T-helper 2 cell treated with Interferon-gamma antibody and Interleukin-4, amounts not matched to agents 5 μg/mL and 100 μg/mL, for 36 hours (primary cell): Measurements from ENCODE around the gene PDE4D.
"Not testable (repeated sequence)": the region's sequence is repeated elsewhere in the genome, so short reads cannot be mapped to it uniquely, and the experiment has no call there.

Experiments
- DNase-seq: peaks from one replicate; pipeline ENCODE4 v3.0.0; 2021; ENCODE audit warnings: low spot score
- H3K27ac Mint-ChIP-seq: one replicate; pipeline ENCODE4 v1.8.0; 2021; ENCODE audit warnings: mild to moderate bottlenecking, mixed read lengths
- H3K27me3 Mint-ChIP-seq: one replicate; pipeline ENCODE4 v1.8.0; 2021; ENCODE audit warnings: low read depth, mixed read lengths
- H3K36me3 Mint-ChIP-seq: one replicate; pipeline ENCODE4 v1.8.0; 2021; ENCODE audit warnings: low read depth, mixed read lengths
- H3K4me1 Mint-ChIP-seq: one replicate; pipeline ENCODE4 v1.8.0; 2021; ENCODE audit warnings: low read depth, mixed read lengths
- H3K4me3 Mint-ChIP-seq: one replicate; pipeline ENCODE4 v1.8.0; 2022; ENCODE audit warnings: mild to moderate bottlenecking, moderate library complexity, mixed read lengths
- H3K9me3 Mint-ChIP-seq: one replicate; pipeline ENCODE4 v1.8.0; 2021; ENCODE audit warnings: mixed read lengths

PDE4D gene

GRCh38 chr5:59800347-59800893 lies 93.1 kb downstream of the PDE4D start:
- H3K27ac Mint-ChIP-seq, result no peak overlapping the region
- no peaks in the 10 kb centered on the region for H3K4me1 Mint-ChIP-seq
- no peak for DNase-seq
- H3K4me3 Mint-ChIP-seq, result no peak overlapping the region
- H3K36me3 Mint-ChIP-seq, result no peaks in the 10 kb centered on the region
- peaks cover 14% of the 10 kb centered on the region for H3K27me3 Mint-ChIP-seq
- no peaks in the 10 kb centered on the region for H3K9me3 Mint-ChIP-seq

- Mint-ChIP-seq H3K9me3 (no peaks in the 10 kb centered on the region), H3K27me3 (peaks cover 10% of the 10 kb centered on the region), H3K36me3 (no peaks in the 10 kb centered on the region), H3K27ac (no peak overlapping the region), H3K4me1 (no peaks in the 10 kb centered on the region), H3K4me3 (no peak overlapping the region)
- DNase-seq, result peak; percentile 22
Observed at GRCh38 chr5:59799668-59800346, 93.7 kb downstream of the PDE4D start.

- H3K4me1 Mint-ChIP-seq, result peaks cover under 1% of the 10 kb centered on the region
- no peak overlapping the region for H3K4me3 Mint-ChIP-seq
- no peak overlapping the region for H3K27ac Mint-ChIP-seq
- H3K27me3 Mint-ChIP-seq, result peaks cover 9% of the 10 kb centered on the region
- DNase-seq, result no peak
- H3K36me3 Mint-ChIP-seq, result no peaks in the 10 kb centered on the region
- no peaks in the 10 kb centered on the region for H3K9me3 Mint-ChIP-seq
Observed at GRCh38 chr5:59798862-59799667, 94.5 kb downstream of the PDE4D start.

GRCh38 chr5:59795141-59795540 lies 98.4 kb downstream of the PDE4D start:
- no peaks in the 10 kb centered on the region for H3K36me3 Mint-ChIP-seq
- peaks cover 16% of the 10 kb centered on the region for H3K4me1 Mint-ChIP-seq
- no peaks in the 10 kb centered on the region for H3K9me3 Mint-ChIP-seq
- DNase-seq, result no peak
- no peak overlapping the region for H3K27ac Mint-ChIP-seq
- no peaks in the 10 kb centered on the region for H3K27me3 Mint-ChIP-seq
- H3K4me3 Mint-ChIP-seq, result no peak overlapping the region

DNA sequence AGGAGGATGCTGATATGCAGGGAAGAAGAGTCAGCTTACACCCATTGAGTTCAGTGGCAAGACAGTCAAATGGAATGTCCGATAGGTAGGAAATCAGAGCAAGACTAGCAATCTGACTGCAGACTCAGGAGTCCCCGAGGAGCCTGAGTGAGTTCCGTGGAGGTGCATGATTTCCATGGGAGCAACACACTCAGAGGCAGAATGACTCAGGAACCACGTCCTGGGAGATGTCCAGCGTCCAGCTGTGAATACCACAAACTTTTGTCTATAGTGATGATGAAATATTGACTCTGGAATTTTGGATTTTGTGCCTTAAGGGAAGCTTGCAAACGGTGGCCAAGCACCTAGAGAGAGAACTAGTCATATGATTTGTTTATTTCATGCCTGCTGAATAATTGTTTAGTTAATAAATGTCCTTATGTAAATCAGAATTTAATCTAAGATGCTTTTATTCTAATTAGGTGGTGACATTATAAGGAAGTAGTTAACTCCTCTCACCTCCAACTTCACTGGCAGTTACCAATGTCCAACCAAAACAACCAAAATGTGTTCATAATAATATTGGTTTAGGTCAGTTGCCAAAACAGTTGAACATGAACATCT lies 100.4 kb downstream of the PDE4D start:
- H3K4me1 Mint-ChIP-seq, result peaks cover 22% of the 10 kb centered on the region
- H3K36me3 Mint-ChIP-seq, result no peaks in the 10 kb centered on the region
- H3K4me3 Mint-ChIP-seq, result no peak overlapping the region
- no peak for DNase-seq
- no peaks in the 10 kb centered on the region for H3K9me3 Mint-ChIP-seq
- no peak overlapping the region for H3K27ac Mint-ChIP-seq
- H3K27me3 Mint-ChIP-seq, result no peaks in the 10 kb centered on the region

DNA sequence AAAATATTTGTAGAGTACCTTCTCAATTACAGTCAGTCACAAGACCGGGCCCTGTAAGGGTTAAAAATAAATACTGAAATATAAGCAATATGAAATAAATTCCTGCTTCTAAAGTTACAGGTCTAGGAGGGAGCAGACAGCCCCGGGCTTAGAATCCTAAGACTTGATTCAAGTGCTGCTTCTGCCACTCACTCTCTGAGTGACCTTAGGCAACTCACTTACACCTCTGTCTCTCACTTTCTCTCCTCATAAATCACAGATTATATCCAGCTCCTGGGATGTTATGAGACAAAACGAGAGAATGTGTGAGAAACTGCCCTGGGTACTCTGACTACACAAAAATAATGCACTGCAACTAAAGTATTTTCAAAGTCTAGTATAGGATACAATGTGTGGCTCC lies 101.9 kb downstream of the PDE4D start:
- Mint-ChIP-seq H3K36me3 (no peaks in the 10 kb centered on the region), H3K27ac (no peak overlapping the region), H3K4me1 (peaks cover 22% of the 10 kb centered on the region), H3K27me3 (peaks cover under 1% of the 10 kb centered on the region), H3K4me3 (no peak overlapping the region), H3K9me3 (no peaks in the 10 kb centered on the region)
- DNase-seq, result no peak

- Mint-ChIP-seq H3K4me1 (peaks cover 22% of the 10 kb centered on the region), H3K36me3 (no peaks in the 10 kb centered on the region), H3K27me3 (peaks cover 3% of the 10 kb centered on the region), H3K27ac (peak overlapping the region; percentile 90), H3K9me3 (no peaks in the 10 kb centered on the region), H3K4me3 (peak overlapping the region; percentile 74)
- no peak for DNase-seq
Observed at GRCh38 chr5:59790776-59791475, 102.6 kb downstream of the PDE4D start.

GRCh38 chr5:59790376-59790775 lies 103.2 kb downstream of the PDE4D start:
- H3K27ac Mint-ChIP-seq, result peak overlapping the region; percentile 90
- H3K9me3 Mint-ChIP-seq, result no peaks in the 10 kb centered on the region
- H3K27me3 Mint-ChIP-seq, result peaks cover 3% of the 10 kb centered on the region
- peaks cover 22% of the 10 kb centered on the region for H3K4me1 Mint-ChIP-seq
- H3K4me3 Mint-ChIP-seq, result peak overlapping the region; percentile 74
- DNase-seq, result peak; percentile 26
- no peaks in the 10 kb centered on the region for H3K36me3 Mint-ChIP-seq

DNA sequence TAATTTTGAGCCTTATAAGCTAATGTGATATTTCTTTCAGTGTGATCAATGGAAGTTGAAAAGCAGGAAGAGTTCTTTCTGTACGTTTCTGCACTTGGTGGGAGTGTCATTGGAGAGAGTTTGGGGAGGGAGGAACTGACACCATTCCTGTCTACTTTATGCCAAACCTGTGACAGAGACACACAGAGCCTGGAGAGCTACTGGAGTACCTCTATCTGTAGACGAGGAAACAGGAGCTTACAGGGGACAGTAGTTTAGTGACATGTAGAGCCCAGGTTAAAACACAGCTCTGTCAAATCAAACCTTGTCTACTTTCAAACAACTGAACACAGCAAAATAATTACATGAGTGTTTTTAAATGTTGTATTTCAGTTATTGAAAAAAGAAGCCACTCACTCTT lies 103.6 kb downstream of the PDE4D start:
- no peaks in the 10 kb centered on the region for H3K36me3 Mint-ChIP-seq
- H3K4me1 Mint-ChIP-seq, result peaks cover 22% of the 10 kb centered on the region
- H3K27ac Mint-ChIP-seq, result peak overlapping the region; percentile 90
- H3K4me3 Mint-ChIP-seq, result no peak overlapping the region
- H3K9me3 Mint-ChIP-seq, result no peaks in the 10 kb centered on the region
- DNase-seq, result no peak
- H3K27me3 Mint-ChIP-seq, result peaks cover 3% of the 10 kb centered on the region

DNA sequence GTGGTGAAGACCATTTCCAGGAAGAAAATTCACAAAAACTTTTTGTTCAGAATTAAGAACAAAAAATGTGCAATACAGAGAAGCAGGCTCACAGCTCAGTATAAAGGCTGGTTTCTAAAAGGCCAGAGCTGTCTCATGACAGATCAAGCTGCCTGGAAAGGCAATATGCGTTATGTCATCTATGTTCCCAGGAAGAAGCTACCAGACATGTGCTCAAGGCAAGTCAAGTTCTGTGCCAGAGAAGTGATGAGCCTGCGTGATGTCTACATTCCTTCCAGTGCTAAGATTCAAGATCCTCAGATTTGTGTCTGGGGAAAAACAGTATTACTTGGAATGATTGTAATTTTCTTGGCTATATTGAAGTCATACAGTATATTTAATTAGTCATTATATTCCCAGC lies 104.3 kb downstream of the PDE4D start:
- Mint-ChIP-seq H3K27me3 (peaks cover 3% of the 10 kb centered on the region), H3K4me3 (no peak overlapping the region), H3K36me3 (no peaks in the 10 kb centered on the region), H3K9me3 (no peaks in the 10 kb centered on the region), H3K27ac (no peak overlapping the region), H3K4me1 (peaks cover 22% of the 10 kb centered on the region)
- no peak for DNase-seq

- Mint-ChIP-seq H3K27ac (no peak overlapping the region), H3K4me3 (no peak overlapping the region), H3K9me3 (no peaks in the 10 kb centered on the region), H3K36me3 (no peaks in the 10 kb centered on the region), H3K27me3 (peaks cover 3% of the 10 kb centered on the region), H3K4me1 (peaks cover 14% of the 10 kb centered on the region)
- no peak for DNase-seq
Observed at GRCh38 chr5:59786334-59786805, 107.2 kb downstream of the PDE4D start.

DNA sequence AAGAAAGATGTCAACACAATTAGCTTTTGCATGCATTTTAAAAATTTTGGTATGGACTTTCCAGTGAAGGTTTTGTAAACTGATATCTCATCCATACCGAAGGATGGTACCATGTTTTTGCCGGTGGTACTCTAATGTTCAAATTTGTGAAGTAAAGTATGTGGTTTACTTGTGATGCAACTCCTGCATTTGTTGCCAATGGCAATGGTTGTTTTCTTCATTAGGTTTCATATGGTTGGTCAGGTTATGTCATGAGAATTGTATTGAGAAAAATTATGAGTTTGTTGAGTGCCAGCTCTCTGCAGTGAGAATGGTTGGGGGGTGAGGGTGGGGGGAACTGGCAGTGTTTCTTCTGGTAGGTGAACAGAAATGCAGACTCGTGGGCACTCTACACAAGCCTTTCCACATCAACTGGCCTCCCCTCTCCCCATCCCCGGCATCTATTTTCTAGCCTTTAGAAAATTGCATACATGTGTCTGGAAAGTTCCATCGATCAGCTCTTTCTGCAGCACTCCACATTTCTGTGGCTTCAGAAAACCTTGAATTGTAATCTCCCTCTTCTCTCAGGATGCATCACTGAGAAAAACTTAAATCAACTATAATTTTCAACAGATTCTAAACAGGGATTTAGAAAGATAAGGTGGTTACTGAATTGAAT lies 107.7 kb downstream of the PDE4D start:
- H3K36me3 Mint-ChIP-seq, result no peaks in the 10 kb centered on the region
- no peak overlapping the region for H3K27ac Mint-ChIP-seq
- H3K4me1 Mint-ChIP-seq, result peaks cover 11% of the 10 kb centered on the region
- no peaks in the 10 kb centered on the region for H3K9me3 Mint-ChIP-seq
- H3K4me3 Mint-ChIP-seq, result no peak overlapping the region
- no peak for DNase-seq
- H3K27me3 Mint-ChIP-seq, result peaks cover 3% of the 10 kb centered on the region

DNA sequence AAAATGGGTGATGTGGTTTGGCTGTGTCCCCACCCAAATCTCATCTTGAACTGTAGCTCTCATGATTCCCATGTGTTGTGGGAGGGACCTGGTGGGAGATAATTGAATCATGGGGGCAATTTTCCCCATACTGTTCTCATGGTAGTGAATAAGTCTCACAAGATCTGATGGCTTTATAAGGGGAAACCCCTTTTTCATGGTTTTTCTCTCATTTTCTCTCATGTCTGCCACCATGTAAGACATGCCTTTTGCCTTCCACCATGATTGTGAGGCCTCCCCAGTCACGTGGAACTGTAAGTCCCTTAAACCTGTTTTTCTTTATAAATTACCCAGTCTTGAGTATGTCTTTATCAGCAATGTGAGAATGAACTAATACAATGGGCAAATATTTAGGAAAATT lies 108.8 kb downstream of the PDE4D start:
- not testable (repeated sequence) for H3K36me3 Mint-ChIP-seq, H3K27me3 Mint-ChIP-seq, DNase-seq, H3K4me3 Mint-ChIP-seq, H3K4me1 Mint-ChIP-seq, H3K9me3 Mint-ChIP-seq, H3K27ac Mint-ChIP-seq
